K562 (cell line): ENCODE results near the gene CCDC117. TPM values are rescaled to one million over a fixed set of nuclear protein-coding genes. Genes with fewer than 3 reads are reported as not detected.

Source experiments
- ATAC-seq: fragments of 200-7000 bp; cut with Tn5 transposase; 3 replicates; pipeline ENCODE4 v1.9.1; 2020; ENCODE audit warnings: moderate library complexity
- BruUV-seq: library from RNA; stranded (reverse); fragments of 400-500 nt; replicated peaks from 2 replicates; lab custom pipeline; 2021; lab: Mats Ljungman, UMichigan
- CTCF ChIA-PET: fragments of 300-600 bp; formaldehyde crosslinking; extraction: SDS; loops from one replicate; lab custom pipeline; 2021; ENCODE audit warnings: low intra/inter-chr PET ratio; lab: Yijun Ruan, JAX
- POLR2A ChIA-PET: fragments of 300-600, 350-650 bp; sonication (Branson Sonifier 250); formaldehyde crosslinking; extraction: SDS; loops from one replicate; lab custom pipeline; 2021; ENCODE audit warnings: antibody characterized with exemption, inconsistent platforms; lab: Yijun Ruan, JAX
- DNase-seq, 4 experiments: peaks; one replicate each; pipeline versions ENCODE4 v3.0.0 to v3.0.0-alpha.2; 2011 to 2018; ENCODE audit warnings: low spot score in 3 of 4, mixed read lengths in 3 of 4; ENCODE audit errors: extremely low read depth in 1 of 4
- FAIRE-seq: peaks from 2 replicates; lab custom pipeline; 2011; peaks lifted over from hg19 to GRCh38; lab: Jason Lieb, UNC
- H2AFZ ChIP-seq: 2 replicates; pipeline ENCODE4 v1.6.0; 2011; ENCODE audit warnings: low read depth, low read length, control low read depth, inconsistent platforms
- H3K27ac ChIP-seq: fragments of 200-600 bp; 3 replicates; pipeline ENCODE4 v1.8.0; 2011; ENCODE audit warnings: low read depth, mild to moderate bottlenecking, control low read depth, inconsistent platforms, low read length, moderate library complexity, mixed read lengths; ENCODE audit errors: extremely low read depth
- H3K27me3 ChIP-seq, 2 experiments: fragments of 300-600 bp in 1 of 2; 2 replicates in 1 of 2; 3 replicates in 1 of 2; pipeline versions ENCODE4 v1.6.0 to v1.8.0; 2011; ENCODE audit warnings: inconsistent platforms in 2 of 2, low read length in 2 of 2, mild to moderate bottlenecking in 1 of 2, mixed read lengths in 1 of 2, moderate library complexity in 1 of 2; ENCODE audit not compliant: control insufficient read depth in 2 of 2, insufficient read depth in 2 of 2
- H3K36me3 ChIP-seq: fragments of 300-600 bp; 3 replicates; pipeline ENCODE4 v1.8.0; 2011; ENCODE audit warnings: mild to moderate bottlenecking, low read length, inconsistent platforms; ENCODE audit not compliant: control insufficient read depth, insufficient read depth
- H3K4me1 ChIP-seq, 2 experiments: fragments of 200-600 bp in 1 of 2; replicated peaks in 1 of 2; 2 replicates in 1 of 2; 3 replicates in 1 of 2; pipeline versions ENCODE4 v1.5.1 to v1.8.0; 2011; ENCODE audit warnings: inconsistent platforms in 2 of 2, low read length in 2 of 2, mild to moderate bottlenecking in 1 of 2, mixed read lengths in 1 of 2, moderate library complexity in 1 of 2; ENCODE audit not compliant: control insufficient read depth in 2 of 2, insufficient read depth in 2 of 2
- H3K4me2 ChIP-seq: 2 replicates; pipeline ENCODE4 v1.6.1; 2011; ENCODE audit warnings: low read length, control low read depth, inconsistent platforms, mixed read lengths; ENCODE audit not compliant: insufficient read depth
- H3K4me3 ChIP-seq: fragments of 200-600 bp; sonication (generic), shearing (Covaris generic); 2 replicates; pipeline ENCODE4 v1.5.1; 2016; ENCODE audit warnings: control low read depth, inconsistent platforms
- H3K79me2 ChIP-seq: fragments of 200-600 bp; 3 replicates; pipeline ENCODE4 v1.8.0; 2011; ENCODE audit warnings: low read length, inconsistent platforms; ENCODE audit not compliant: control insufficient read depth, insufficient read depth
- H3K9ac ChIP-seq, 2 experiments: 2 replicates each; pipeline versions ENCODE4 v1.6.0 to v1.6.1; 2011; ENCODE audit warnings: low read depth in 2 of 2, low read length in 2 of 2, control low read depth in 1 of 2, inconsistent platforms in 1 of 2, mild to moderate bottlenecking in 1 of 2, mixed read lengths in 1 of 2; ENCODE audit not compliant: insufficient read depth in 1 of 2
- H3K9me1 ChIP-seq: one replicate; pipeline ENCODE4 v1.6.0; 2011; ENCODE audit warnings: inconsistent platforms, mild to moderate bottlenecking, low read length, moderate library complexity; ENCODE audit not compliant: control insufficient read depth, insufficient read depth
- H3K9me3 ChIP-seq: replicated peaks from 2 replicates; pipeline ENCODE4 v1.5.1; 2011; ENCODE audit warnings: low read depth, low read length, inconsistent platforms; ENCODE audit not compliant: control insufficient read depth, insufficient read depth
- H4K20me1 ChIP-seq: replicated peaks from 2 replicates; pipeline ENCODE4 v1.6.1; 2011; ENCODE audit warnings: low read length, inconsistent platforms, mixed read lengths; ENCODE audit not compliant: control insufficient read depth, insufficient read depth
- GATA2 ChIP-seq: sonication (generic); formaldehyde crosslinking; IDR thresholded peaks from 2 replicates; pipeline ENCODE4 v1.4.0; 2020; ENCODE audit warnings: mild to moderate bottlenecking, missing genetic modification reagents
- KDM4B ChIP-seq, 2 experiments: fragments of 450-650 bp in 1 of 2; sonication (generic) in 1 of 2; IDR thresholded peaks; 2 replicates each; pipeline ENCODE4 v1.6.1; 2016 to 2017; ENCODE audit warnings: borderline replicate concordance in 2 of 2, antibody characterized with exemption in 1 of 2, low read depth in 1 of 2, mild to moderate bottlenecking in 1 of 2
- NBN ChIP-seq: fragments of 450-650 bp; IDR thresholded peaks from 2 replicates; pipeline ENCODE4 v1.6.1; 2016; ENCODE audit warnings: low read depth, mild to moderate bottlenecking
- SMARCA4 ChIP-seq: fragments of 450-650 bp; IDR thresholded peaks from 2 replicates; pipeline ENCODE4 v1.6.1; 2016
- SRSF3 ChIP-seq: fragments of 200-400 bp; formaldehyde crosslinking; IDR thresholded peaks from 2 replicates; pipeline ENCODE4 v1.6.1; 2016; ENCODE audit warnings: mild to moderate bottlenecking, low read length, moderate library complexity; ENCODE audit not compliant: insufficient read depth
- SUPT5H ChIP-seq: fragments of 450-650 bp; IDR thresholded peaks from 2 replicates; pipeline ENCODE4 v1.6.1; 2016
- ZNF146 ChIP-seq: IDR thresholded peaks from one replicate; pipeline ENCODE4 v1.6.1; 2018; ENCODE audit warnings: missing compliant biosample characterization; ENCODE audit not compliant: unreplicated experiment
- ZNF175 ChIP-seq: fragments of 200-800 bp; sonication (Bioruptor generic); IDR thresholded peaks from 2 replicates; pipeline ENCODE4 v1.6.1; 2016; ENCODE audit warnings: low read depth, mild to moderate bottlenecking, missing genetic modification characterization, missing compliant biosample characterization
- ZNF354B ChIP-seq: fragments of 250-450 bp; sonication (Bioruptor Pico); IDR thresholded peaks from 2 replicates; pipeline ENCODE4 v1.4.0; 2020
- ZNF408 ChIP-seq: fragments of 250-450 bp; sonication (Bioruptor Pico); IDR thresholded peaks from 2 replicates; pipeline ENCODE4 v1.4.0; 2020; ENCODE audit warnings: low read depth, mild to moderate bottlenecking, moderate library complexity
- WGBS: fragments of 100-300 bp; shearing (Covaris generic); methylation state at CpG from one replicate; pipeline ENCODE4 v1.1.6; 2016; ENCODE audit warnings: low coverage, mixed read lengths; ENCODE audit not compliant: insufficient coverage; ENCODE audit errors: missing lambda C conversion rate; 5-methylcytosine and 5-hydroxymethylcytosine counted together
- in situ Hi-C: fragments of 300-500 bp; cut with MboI; formaldehyde crosslinking; loops from 4 replicates; pipeline ENCODE4 v1.15.0; 2018; ENCODE audit warnings: inconsistent platforms, mixed read lengths
- intact Hi-C: fragments of 100-400 bp; cut with micrococcal nuclease; formaldehyde crosslinking; loops from 2 replicates; pipeline ENCODE4 v1.14.2; 2022
- polyA plus RNA-seq, 8 experiments: library from polyadenylated mRNA; depleted of rRNA in 4 of 8; stranded (reverse) in 5 of 8; unstranded in 3 of 8; fragments of >200 nt; fragmentation: Nextera tagmentation in 2 of 8; fragmentation: Illumina TruSeq in 1 of 8; extraction: Ambion mirVana in 2 of 8; extraction: Trizol in 1 of 8; gene quantifications; 2 replicates each; pipeline versions ENCODE4 v1.2.1 to v1.2.3, GENCODE V29; 2011 to 2014; ENCODE audit warnings: inconsistent platforms in 1 of 8, missing spikeins in 1 of 8
- total RNA-seq, 7 experiments: library from RNA; depleted of rRNA in 6 of 7; stranded (reverse); fragments of >200 nt in 6 of 7; fragmentation: Illumina TruSeq in 2 of 7; extraction: Trizol in 2 of 7; gene quantifications; 2 replicates each; pipeline versions ENCODE4 v1.2.1 to v1.2.3, GENCODE V29; 2011 to 2021; ENCODE audit warnings: low replicate concordance in 1 of 7
- TF ChIP-seq, protein P1 (sequence below): sonication (generic); formaldehyde crosslinking; IDR thresholded peaks from 2 replicates; pipeline ENCODE4 v1.5.0; 2020; ENCODE audit warnings: missing genetic modification reagents
- TF ChIP-seq, protein P2 (sequence below): fragments of 250-450 bp; sonication (Bioruptor Pico); IDR thresholded peaks from 2 replicates; pipeline ENCODE4 v1.5.0; 2021
- TF ChIP-seq, protein P3 (sequence below), 2 experiments: fragments of 150-350 bp in 1 of 2; IDR thresholded peaks; 2 replicates each; pipeline ENCODE4 v1.6.1; 2012 to 2016; ENCODE audit warnings: low read depth in 2 of 2, low read length in 2 of 2, mild to moderate bottlenecking in 1 of 2, moderate library complexity in 1 of 2
- TF ChIP-seq, protein P4 (sequence below): fragments of 450-650 bp; formaldehyde crosslinking; IDR thresholded peaks from 2 replicates; pipeline ENCODE4 v1.4.0; 2022; ENCODE audit warnings: missing genetic modification characterization

CCDC117 gene
- total and polyA plus RNA-seq, 9 of the 15 experiments (the other 6 are each of a cell fraction or from before 2014, with no cell fraction given), result 5.7 to 23.3 (median 15.8) TPM

DNA sequence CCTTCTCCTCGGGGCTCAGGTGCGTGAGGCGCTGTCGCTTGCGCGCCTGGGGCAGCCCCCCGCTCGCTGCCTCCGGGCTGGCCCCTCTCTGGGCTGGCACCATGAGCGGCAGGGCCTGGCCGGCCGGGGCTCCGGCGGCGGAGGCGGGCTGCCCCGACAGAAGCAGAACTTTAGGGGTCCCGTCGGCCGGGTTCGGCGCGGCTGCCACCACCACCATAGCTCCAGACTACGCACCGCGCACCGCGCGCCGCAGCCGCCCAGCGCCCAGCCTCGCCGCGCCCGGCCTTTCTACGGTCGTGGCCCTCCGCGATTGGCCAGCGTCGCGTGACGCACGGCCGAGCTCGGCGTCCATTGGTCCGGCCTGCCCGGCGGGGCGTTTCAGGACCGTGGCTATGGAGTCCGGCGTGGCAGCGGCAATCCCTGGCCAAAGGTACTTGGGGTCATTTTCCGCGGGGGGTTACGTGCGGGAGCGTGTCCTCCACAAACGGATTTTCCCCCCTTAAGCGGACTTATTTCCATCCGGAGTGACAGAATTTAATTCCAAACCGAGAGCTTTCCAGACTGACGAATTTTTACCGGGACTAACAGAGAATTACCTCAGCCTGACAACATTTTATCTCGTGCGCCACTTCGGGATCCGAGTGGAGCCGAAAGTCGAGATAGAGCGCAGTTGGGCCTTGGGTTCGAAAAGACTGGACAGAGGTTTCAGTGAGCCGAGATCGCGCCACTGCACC is 28.0 kb downstream of the CCDC117 start, which contains the start of gene XBP1:
Gene XBP1 (minus strand): TSS at position 262 of the 734 bp plus-strand sequence.
- under 1% methylated on average over 62 of the region's 78 CpGs for WGBS
- peak within 1 kb of the TSS; percentile 75; the same call in 1 of the 2 replicates for H2AFZ ChIP-seq
- no peak for TF ChIP-seq ZNF408 (CRISPR knock-in tag)
- TF ChIP-seq, protein P1, sequence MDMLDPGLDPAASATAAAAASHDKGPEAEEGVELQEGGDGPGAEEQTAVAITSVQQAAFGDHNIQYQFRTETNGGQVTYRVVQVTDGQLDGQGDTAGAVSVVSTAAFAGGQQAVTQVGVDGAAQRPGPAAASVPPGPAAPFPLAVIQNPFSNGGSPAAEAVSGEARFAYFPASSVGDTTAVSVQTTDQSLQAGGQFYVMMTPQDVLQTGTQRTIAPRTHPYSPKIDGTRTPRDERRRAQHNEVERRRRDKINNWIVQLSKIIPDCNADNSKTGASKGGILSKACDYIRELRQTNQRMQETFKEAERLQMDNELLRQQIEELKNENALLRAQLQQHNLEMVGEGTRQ (CRISPR knock-in tag), result no peak
- peak; percentile 38; the same call in 1 of the 2 replicates for TF ChIP-seq SMARCA4
- TF ChIP-seq, protein P2, sequence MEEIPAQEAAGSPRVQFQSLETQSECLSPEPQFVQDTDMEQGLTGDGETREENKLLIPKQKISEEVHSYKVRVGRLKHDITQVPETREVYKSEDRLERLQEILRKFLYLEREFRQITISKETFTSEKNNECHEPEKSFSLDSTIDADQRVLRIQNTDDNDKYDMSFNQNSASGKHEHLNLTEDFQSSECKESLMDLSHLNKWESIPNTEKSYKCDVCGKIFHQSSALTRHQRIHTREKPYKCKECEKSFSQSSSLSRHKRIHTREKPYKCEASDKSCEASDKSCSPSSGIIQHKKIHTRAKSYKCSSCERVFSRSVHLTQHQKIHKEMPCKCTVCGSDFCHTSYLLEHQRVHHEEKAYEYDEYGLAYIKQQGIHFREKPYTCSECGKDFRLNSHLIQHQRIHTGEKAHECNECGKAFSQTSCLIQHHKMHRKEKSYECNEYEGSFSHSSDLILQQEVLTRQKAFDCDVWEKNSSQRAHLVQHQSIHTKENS (CRISPR knock-in tag), result no peak
- no peak for TF ChIP-seq GATA2 (CRISPR knock-in tag)
- TF ChIP-seq, protein P3, sequence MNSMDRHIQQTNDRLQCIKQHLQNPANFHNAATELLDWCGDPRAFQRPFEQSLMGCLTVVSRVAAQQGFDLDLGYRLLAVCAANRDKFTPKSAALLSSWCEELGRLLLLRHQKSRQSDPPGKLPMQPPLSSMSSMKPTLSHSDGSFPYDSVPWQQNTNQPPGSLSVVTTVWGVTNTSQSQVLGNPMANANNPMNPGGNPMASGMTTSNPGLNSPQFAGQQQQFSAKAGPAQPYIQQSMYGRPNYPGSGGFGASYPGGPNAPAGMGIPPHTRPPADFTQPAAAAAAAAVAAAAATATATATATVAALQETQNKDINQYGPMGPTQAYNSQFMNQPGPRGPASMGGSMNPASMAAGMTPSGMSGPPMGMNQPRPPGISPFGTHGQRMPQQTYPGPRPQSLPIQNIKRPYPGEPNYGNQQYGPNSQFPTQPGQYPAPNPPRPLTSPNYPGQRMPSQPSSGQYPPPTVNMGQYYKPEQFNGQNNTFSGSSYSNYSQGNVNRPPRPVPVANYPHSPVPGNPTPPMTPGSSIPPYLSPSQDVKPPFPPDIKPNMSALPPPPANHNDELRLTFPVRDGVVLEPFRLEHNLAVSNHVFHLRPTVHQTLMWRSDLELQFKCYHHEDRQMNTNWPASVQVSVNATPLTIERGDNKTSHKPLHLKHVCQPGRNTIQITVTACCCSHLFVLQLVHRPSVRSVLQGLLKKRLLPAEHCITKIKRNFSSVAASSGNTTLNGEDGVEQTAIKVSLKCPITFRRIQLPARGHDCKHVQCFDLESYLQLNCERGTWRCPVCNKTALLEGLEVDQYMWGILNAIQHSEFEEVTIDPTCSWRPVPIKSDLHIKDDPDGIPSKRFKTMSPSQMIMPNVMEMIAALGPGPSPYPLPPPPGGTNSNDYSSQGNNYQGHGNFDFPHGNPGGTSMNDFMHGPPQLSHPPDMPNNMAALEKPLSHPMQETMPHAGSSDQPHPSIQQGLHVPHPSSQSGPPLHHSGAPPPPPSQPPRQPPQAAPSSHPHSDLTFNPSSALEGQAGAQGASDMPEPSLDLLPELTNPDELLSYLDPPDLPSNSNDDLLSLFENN (IDR thresholded peaks at IDR 0.05; ENCODE audit: low read depth in 2 of 2, low read length in 2 of 2), result peak in 1 of 2 experiments; percentile 68; a peak in 2 of 4 replicates
- TF ChIP-seq NBN, result peak; percentile 71; the same call in 1 of the 2 replicates
- TF ChIP-seq SUPT5H, result peak; percentile 75
- TF ChIP-seq ZNF175 (CRISPR knock-in tag), result no peak
- no peak for TF ChIP-seq ZNF146 (CRISPR knock-in tag)
- TF ChIP-seq KDM4B (IDR thresholded peaks at IDR 0.05; ENCODE audit: borderline replicate concordance in 2 of 2, low read depth in 1 of 2), result no peak; a peak in 1 of 4 replicates
- TF ChIP-seq ZNF354B (CRISPR knock-in tag), result no peak
- no peak for TF ChIP-seq SRSF3
- TF ChIP-seq, protein P4, sequence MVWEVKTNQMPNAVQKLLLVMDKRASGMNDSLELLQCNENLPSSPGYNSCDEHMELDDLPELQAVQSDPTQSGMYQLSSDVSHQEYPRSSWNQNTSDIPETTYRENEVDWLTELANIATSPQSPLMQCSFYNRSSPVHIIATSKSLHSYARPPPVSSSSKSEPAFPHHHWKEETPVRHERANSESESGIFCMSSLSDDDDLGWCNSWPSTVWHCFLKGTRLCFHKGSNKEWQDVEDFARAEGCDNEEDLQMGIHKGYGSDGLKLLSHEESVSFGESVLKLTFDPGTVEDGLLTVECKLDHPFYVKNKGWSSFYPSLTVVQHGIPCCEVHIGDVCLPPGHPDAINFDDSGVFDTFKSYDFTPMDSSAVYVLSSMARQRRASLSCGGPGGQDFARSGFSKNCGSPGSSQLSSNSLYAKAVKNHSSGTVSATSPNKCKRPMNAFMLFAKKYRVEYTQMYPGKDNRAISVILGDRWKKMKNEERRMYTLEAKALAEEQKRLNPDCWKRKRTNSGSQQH (CRISPR knock-in tag), result no peak

More for the DNA sequence above, 28.0 kb downstream of the CCDC117 start, which contains the start of gene XBP1:
- ATAC-seq, result peak; percentile 94
- in situ Hi-C loops (no loop called here), intact Hi-C loops (no loop called here)
- ChIA-PET POLR2A (interaction anchor here (0.5 to 9.9 kb wide), 29 partner anchors 9 to 724 kb away, joined by 3 to 109 read pairs (median 4); partner anchors contain the start of genes CCDC117, CHEK2, EWSR1 and HSCB), CTCF (no interaction called here)
- FAIRE-seq, result peak; percentile 76
- Histone ChIP-seq H3K9me3 (no peaks in the 10 kb centered on the region), H3K79me2 (peaks cover 70% of the 10 kb centered on the region), H3K27ac (peak within 1 kb of the TSS; percentile 98), H3K27me3 (no peaks in the 10 kb centered on the region), H3K4me3 (peak within 1 kb of the TSS; percentile 98), H3K4me2 (peak within 1 kb of the TSS; percentile 82), H3K36me3 (peaks cover 33% of the 10 kb centered on the region), H3K9ac (peak within 1 kb of the TSS; percentile 96 to 97), H3K4me1 (peaks cover 8 to 9% of the 10 kb centered on the region in 2 experiments; a peak in 3 of 5 replicates), H3K9me1 (no peaks in the 10 kb centered on the region), H4K20me1 (peaks cover 9% of the 10 kb centered on the region; the same call in 1 of the 2 replicates)
- peak; percentile 94 to 97 (median 95) for DNase-seq
- BruUV-seq, result no TSS peak
